ENCODE measurements around the gene GALNT1.
A peak's percentile ranks its signal among the peaks of the same experiment; 100 is the strongest.

GALNT1 gene

GRCh38 chr18:35618696-35619095 is 37.2 kb downstream of the GALNT1 start:
- no peak for ATAC-seq

GRCh38 chr18:35619464-35619863 is 37.9 kb downstream of the GALNT1 start:
- Mint-ChIP-seq H3K27me3 (no peaks in the 10 kb centered on the region), H3K9me3 (no peaks in the 10 kb centered on the region), H3K36me3 (ENCODE audit: low read depth) (no peaks in the 10 kb centered on the region), H3K4me1 (peaks cover 36% of the 10 kb centered on the region), H3K27ac (no peak overlapping the region), H3K4me3 (no peak overlapping the region)
- DNase-seq (no peak), ATAC-seq (no peak)

More at GRCh38 chr18:35618696-35619095, 37.2 kb downstream of the GALNT1 start:
- no peak for DNase-seq
- Mint-ChIP-seq H3K27ac (no peak overlapping the region), H3K27me3 (no peaks in the 10 kb centered on the region), H3K4me3 (no peak overlapping the region), H3K36me3 (ENCODE audit: low read depth) (no peaks in the 10 kb centered on the region), H3K4me1 (peaks cover 28% of the 10 kb centered on the region), H3K9me3 (no peaks in the 10 kb centered on the region)

GRCh38 chr18:35619941-35620340 is 38.4 kb downstream of the GALNT1 start:
- H3K27ac Mint-ChIP-seq = no peak overlapping the region
- H3K4me3 Mint-ChIP-seq = no peak overlapping the region
- peaks cover 38% of the 10 kb centered on the region for H3K4me1 Mint-ChIP-seq
- H3K36me3 Mint-ChIP-seq (ENCODE audit: low read depth) = no peaks in the 10 kb centered on the region
- no peak for ATAC-seq
- H3K9me3 Mint-ChIP-seq = no peaks in the 10 kb centered on the region
- no peak for DNase-seq
- no peaks in the 10 kb centered on the region for H3K27me3 Mint-ChIP-seq

- DNase-seq (no peak), ATAC-seq (no peak)
- Mint-ChIP-seq H3K27me3 (no peaks in the 10 kb centered on the region), H3K36me3 (ENCODE audit: low read depth) (peaks cover under 1% of the 10 kb centered on the region), H3K4me3 (no peak overlapping the region), H3K4me1 (peaks cover 34% of the 10 kb centered on the region), H3K27ac (no peak overlapping the region), H3K9me3 (peaks cover under 1% of the 10 kb centered on the region)
Observed at GRCh38 chr18:35620765-35621164, 39.2 kb downstream of the GALNT1 start.

GRCh38 chr18:35623255-35623654 is 41.7 kb downstream of the GALNT1 start:
- Mint-ChIP-seq H3K4me3 (peak overlapping the region; percentile 0), H3K27ac (peak overlapping the region; percentile 4), H3K4me1 (peaks cover 35% of the 10 kb centered on the region), H3K36me3 (ENCODE audit: low read depth) (peaks cover 12% of the 10 kb centered on the region), H3K9me3 (peaks cover 9% of the 10 kb centered on the region), H3K27me3 (no peaks in the 10 kb centered on the region)
- DNase-seq = no peak
- no peak for ATAC-seq

- Mint-ChIP-seq H3K9me3 (peaks cover 14% of the 10 kb centered on the region), H3K27ac (peak overlapping the region; percentile 75), H3K4me1 (peaks cover 35% of the 10 kb centered on the region), H3K27me3 (no peaks in the 10 kb centered on the region), H3K36me3 (ENCODE audit: low read depth) (peaks cover 19% of the 10 kb centered on the region), H3K4me3 (peak overlapping the region; percentile 38)
- peak; percentile 90 for ATAC-seq
- no peak for DNase-seq
Observed at GRCh38 chr18:35624146-35624545, 42.6 kb downstream of the GALNT1 start.

GRCh38 chr18:35625232-35625631 is 43.7 kb downstream of the GALNT1 start:
- peaks cover 23% of the 10 kb centered on the region for H3K36me3 Mint-ChIP-seq (ENCODE audit: low read depth)
- H3K27me3 Mint-ChIP-seq = no peaks in the 10 kb centered on the region
- no peak overlapping the region for H3K27ac Mint-ChIP-seq
- ATAC-seq (no peak), DNase-seq (no peak)
- H3K9me3 Mint-ChIP-seq = peaks cover 15% of the 10 kb centered on the region
- H3K4me3 Mint-ChIP-seq = no peak overlapping the region
- H3K4me1 Mint-ChIP-seq = peaks cover 35% of the 10 kb centered on the region

- Mint-ChIP-seq H3K36me3 (ENCODE audit: low read depth) (peaks cover 31% of the 10 kb centered on the region), H3K4me3 (no peak overlapping the region), H3K27ac (no peak overlapping the region), H3K9me3 (peaks cover 25% of the 10 kb centered on the region), H3K27me3 (no peaks in the 10 kb centered on the region), H3K4me1 (peaks cover 3% of the 10 kb centered on the region)
- no peak for ATAC-seq
- DNase-seq = no peak
Observed at GRCh38 chr18:35633761-35634160, 52.2 kb downstream of the GALNT1 start.

GRCh38 chr18:35634323-35634722 is 52.8 kb downstream of the GALNT1 start:
- Mint-ChIP-seq H3K9me3 (peaks cover 29% of the 10 kb centered on the region), H3K4me3 (no peak overlapping the region), H3K27ac (no peak overlapping the region), H3K36me3 (ENCODE audit: low read depth) (peaks cover 32% of the 10 kb centered on the region), H3K27me3 (no peaks in the 10 kb centered on the region), H3K4me1 (peaks cover 3% of the 10 kb centered on the region)
- DNase-seq (no peak), ATAC-seq (no peak)

GRCh38 chr18:35635170-35635569 is 53.6 kb downstream of the GALNT1 start:
- DNase-seq (no peak), ATAC-seq (no peak)
- H3K9me3 Mint-ChIP-seq = peaks cover 28% of the 10 kb centered on the region
- peaks cover 28% of the 10 kb centered on the region for H3K36me3 Mint-ChIP-seq (ENCODE audit: low read depth)
- no peaks in the 10 kb centered on the region for H3K27me3 Mint-ChIP-seq
- no peak overlapping the region for H3K4me3 Mint-ChIP-seq
- no peak overlapping the region for H3K27ac Mint-ChIP-seq
- H3K4me1 Mint-ChIP-seq = peaks cover 3% of the 10 kb centered on the region

GRCh38 chr18:35637227-35637626 is 55.7 kb downstream of the GALNT1 start:
- H3K27ac Mint-ChIP-seq = no peak overlapping the region
- no peaks in the 10 kb centered on the region for H3K27me3 Mint-ChIP-seq
- H3K36me3 Mint-ChIP-seq (ENCODE audit: low read depth) = peaks cover 33% of the 10 kb centered on the region
- H3K4me1 Mint-ChIP-seq = peaks cover 3% of the 10 kb centered on the region
- no peak for ATAC-seq
- DNase-seq = no peak
- H3K4me3 Mint-ChIP-seq = no peak overlapping the region
- peaks cover 28% of the 10 kb centered on the region for H3K9me3 Mint-ChIP-seq

GRCh38 chr18:35639296-35639695 is 57.8 kb downstream of the GALNT1 start:
- Mint-ChIP-seq H3K4me1 (no peaks in the 10 kb centered on the region), H3K27me3 (no peaks in the 10 kb centered on the region), H3K27ac (no peak overlapping the region), H3K9me3 (peaks cover 37% of the 10 kb centered on the region), H3K4me3 (no peak overlapping the region), H3K36me3 (ENCODE audit: low read depth) (peaks cover 35% of the 10 kb centered on the region)
- ATAC-seq = no peak
- DNase-seq = no peak

- Mint-ChIP-seq H3K4me1 (peaks cover 2% of the 10 kb centered on the region), H3K27me3 (no peaks in the 10 kb centered on the region), H3K9me3 (peaks cover 37% of the 10 kb centered on the region), H3K27ac (no peak overlapping the region), H3K36me3 (ENCODE audit: low read depth) (peaks cover 34% of the 10 kb centered on the region), H3K4me3 (no peak overlapping the region)
- DNase-seq = no peak
- no peak for ATAC-seq
Observed at GRCh38 chr18:35641467-35641866, 59.9 kb downstream of the GALNT1 start.

- H3K4me3 Mint-ChIP-seq = no peak overlapping the region
- DNase-seq = no peak
- H3K4me1 Mint-ChIP-seq = peaks cover 6% of the 10 kb centered on the region
- peaks cover 32% of the 10 kb centered on the region for H3K9me3 Mint-ChIP-seq
- H3K27me3 Mint-ChIP-seq = no peaks in the 10 kb centered on the region
- H3K36me3 Mint-ChIP-seq (ENCODE audit: low read depth) = peaks cover 34% of the 10 kb centered on the region
- no peak overlapping the region for H3K27ac Mint-ChIP-seq
- no peak for ATAC-seq
Observed at GRCh38 chr18:35641916-35642315, 60.4 kb downstream of the GALNT1 start.

- Mint-ChIP-seq H3K4me1 (peaks cover 6% of the 10 kb centered on the region), H3K9me3 (peaks cover 30% of the 10 kb centered on the region), H3K4me3 (no peak overlapping the region), H3K27me3 (no peaks in the 10 kb centered on the region), H3K36me3 (ENCODE audit: low read depth) (peaks cover 28% of the 10 kb centered on the region), H3K27ac (no peak overlapping the region)
- DNase-seq = no peak
- ATAC-seq = no peak
Observed at GRCh38 chr18:35642802-35643201, 61.3 kb downstream of the GALNT1 start.

- peak; percentile 52 for ATAC-seq
- Mint-ChIP-seq H3K4me1 (peaks cover 6% of the 10 kb centered on the region), H3K9me3 (peaks cover 34% of the 10 kb centered on the region), H3K36me3 (ENCODE audit: low read depth) (peaks cover 26% of the 10 kb centered on the region), H3K27me3 (no peaks in the 10 kb centered on the region), H3K27ac (no peak overlapping the region), H3K4me3 (no peak overlapping the region)
- no peak for DNase-seq
Observed at GRCh38 chr18:35646449-35646848, 64.9 kb downstream of the GALNT1 start.
